Measurements from ENCODE around the gene TPBGL. TPM values are rescaled to one million over a fixed set of nuclear protein-coding genes. Genes with fewer than 3 reads are reported as not detected.
"Not testable (repeated sequence)": the region's sequence is repeated elsewhere in the genome, so short reads cannot be mapped to it uniquely, and the experiment has no call there.

Gene TPBGL
- total RNA-seq, 1 donor from 2014 or later = 0.31 TPM

DNA sequence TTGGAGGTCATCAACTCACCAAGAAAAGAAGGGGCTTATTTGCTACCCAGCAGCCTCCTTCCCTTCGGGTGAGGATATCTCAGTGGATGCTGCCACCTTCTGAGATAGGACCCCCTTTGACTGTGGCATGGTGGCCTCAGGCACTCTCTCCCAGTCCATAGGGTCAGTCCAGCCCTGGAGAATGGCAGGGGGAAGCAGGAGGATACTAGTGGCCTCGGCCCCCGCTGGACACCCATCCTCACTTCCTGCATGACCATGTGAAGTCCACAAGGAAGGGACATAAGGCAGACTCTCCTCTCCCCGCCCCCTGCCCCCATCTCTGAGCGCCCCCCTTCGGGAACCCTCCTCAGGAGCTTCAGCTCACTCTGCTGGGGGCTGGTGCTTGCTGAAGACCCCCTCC lies 24.4 kb downstream of the TPBGL start:
- ATAC-seq (no peak), DNase-seq (ENCODE audit: low spot score) (peak; percentile 55)
- intact Hi-C loops (cut with DNase I) = no loop called here

GRCh38 chr11:75265851-75266531 lies 25.4 kb downstream of the TPBGL start:
- ATAC-seq = peak; percentile 4
- intact Hi-C loops (cut with DNase I) = no loop called here
- DNase-seq (ENCODE audit: low spot score) = peak; percentile 56

DNA sequence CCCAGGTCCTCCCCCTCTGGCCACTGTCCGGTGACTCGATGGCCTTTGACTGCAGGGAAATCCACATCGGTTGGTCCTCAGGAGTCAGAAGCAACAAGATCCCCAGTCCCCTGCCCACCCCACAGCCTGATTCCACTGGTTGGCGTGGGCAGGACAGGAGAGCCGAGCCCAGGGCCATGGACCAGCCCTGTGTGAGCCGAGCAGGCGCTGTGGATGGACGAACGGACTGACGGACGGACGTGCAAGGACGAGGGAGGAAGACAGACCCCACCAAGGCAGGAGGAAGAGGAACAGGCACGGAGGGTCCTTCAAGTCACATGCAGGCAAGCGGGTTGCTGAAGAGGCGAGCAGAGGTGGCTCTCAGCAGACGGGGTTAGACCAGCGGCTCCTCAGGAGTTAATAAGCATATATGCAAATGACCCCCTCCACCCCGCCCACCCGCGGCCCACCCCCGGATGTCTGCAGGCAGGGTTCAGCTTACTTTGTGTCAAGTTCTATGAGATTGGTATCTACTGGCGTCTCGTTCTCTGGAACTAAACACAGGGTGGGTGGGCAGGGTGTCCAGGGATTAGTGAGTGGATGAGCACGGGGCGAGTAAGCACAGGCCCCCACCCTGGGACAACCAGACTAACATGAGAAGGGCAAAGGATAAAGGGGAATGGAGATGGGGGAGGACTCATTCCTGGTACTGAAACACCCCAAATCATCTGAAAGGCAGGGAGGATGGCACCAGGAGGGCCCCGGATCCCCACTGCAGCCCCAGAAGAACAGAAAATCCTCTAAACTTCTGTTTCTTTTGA lies 26.8 kb downstream of the TPBGL start:
- ATAC-seq = no peak
- intact Hi-C loops (cut with DNase I) = no loop called here
- DNase-seq (ENCODE audit: low spot score) = peak; percentile 51

- ATAC-seq (no peak), DNase-seq (ENCODE audit: low spot score) (peak; percentile 54)
- intact Hi-C loops (cut with DNase I) = no loop called here
Measured at GRCh38 chr11:75268626-75269366, 28.2 kb downstream of the TPBGL start.

GRCh38 chr11:75269367-75269660 lies 28.7 kb downstream of the TPBGL start:
- no peak for ATAC-seq

DNA sequence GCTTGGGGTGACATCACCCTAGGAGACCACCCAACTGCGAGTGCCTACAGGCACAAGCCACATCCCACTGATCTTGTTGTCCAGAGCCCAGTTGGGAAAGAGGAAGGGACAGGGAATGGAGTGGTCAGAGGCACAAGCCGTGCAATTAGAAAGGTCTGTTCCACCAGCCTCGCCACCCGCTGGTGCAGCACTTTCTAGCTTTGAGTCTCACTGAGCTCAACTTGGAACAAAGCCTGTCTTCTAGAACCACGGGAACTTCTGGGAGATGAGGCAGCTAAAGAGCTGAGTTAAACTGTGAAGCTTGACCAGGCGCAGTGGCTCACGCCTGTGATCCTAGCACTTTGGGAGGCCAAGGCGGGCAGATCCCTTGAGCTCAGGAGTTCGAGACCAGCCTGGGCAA lies 29.3 kb downstream of the TPBGL start:
- ATAC-seq (no peak), DNase-seq (ENCODE audit: low spot score) (peak; percentile 34)
- intact Hi-C loops (cut with DNase I) = no loop called here

More at GRCh38 chr11:75269367-75269660, 28.7 kb downstream of the TPBGL start:
- intact Hi-C loops (cut with DNase I) = no loop called here
- no peak for DNase-seq (ENCODE audit: low spot score)

DNA sequence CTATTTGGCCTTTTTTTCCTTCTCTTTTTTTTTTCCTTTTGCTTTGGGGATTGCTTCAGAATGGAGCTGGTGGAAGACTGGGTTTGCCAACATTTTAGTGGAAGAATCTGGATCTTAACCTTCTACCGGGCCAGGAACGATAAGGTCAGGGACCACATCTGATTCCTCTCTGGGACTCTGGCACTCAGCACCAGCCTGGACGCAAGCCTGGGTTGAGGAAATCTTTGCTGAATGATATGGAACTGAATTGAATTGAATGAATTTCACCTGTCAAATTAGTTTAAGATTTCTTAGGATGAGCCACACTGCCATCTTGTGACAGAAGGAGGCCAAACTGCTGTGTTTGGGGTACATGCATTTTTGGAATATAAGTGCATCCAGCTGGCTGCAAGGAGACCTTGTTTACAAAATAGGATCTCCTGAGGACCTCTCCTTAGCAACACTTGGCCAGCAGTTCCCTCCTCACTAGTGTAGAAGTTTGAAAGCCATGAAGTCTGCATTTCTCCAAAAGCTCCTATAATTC lies 30.4 kb downstream of the TPBGL start:
- DNase-seq (ENCODE audit: low spot score) (peak; percentile 42), ATAC-seq (peak; percentile 9)
- intact Hi-C loops (cut with DNase I) = no loop called here

- ATAC-seq (no peak), DNase-seq (ENCODE audit: low spot score) (peak; percentile 47)
Measured at GRCh38 chr11:75271730-75272129, 31.2 kb downstream of the TPBGL start.

DNA sequence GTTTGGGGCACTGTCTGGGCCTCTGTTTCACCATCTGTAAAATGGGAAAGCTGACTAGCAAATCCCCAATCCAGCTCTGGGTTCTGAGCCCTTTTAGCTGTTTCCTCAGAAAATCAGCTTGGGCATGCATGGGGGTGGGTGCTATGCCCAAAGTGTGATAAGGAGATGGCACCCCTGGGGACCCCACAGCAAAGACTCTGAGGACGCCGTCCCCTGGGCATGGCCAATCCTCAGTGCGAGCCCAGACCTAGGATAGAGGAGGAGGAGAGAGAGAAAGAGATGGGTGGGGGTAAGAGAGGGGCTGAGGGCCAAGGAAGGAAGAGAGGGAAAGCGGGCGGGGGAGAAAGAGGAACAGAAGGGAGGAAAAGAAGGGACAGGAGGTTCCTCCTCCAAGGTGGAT lies 31.8 kb downstream of the TPBGL start:
- intact Hi-C loops (cut with DNase I) = no loop called here
- no peak for ATAC-seq
- no peak for DNase-seq (ENCODE audit: low spot score)

More at GRCh38 chr11:75271730-75272129, 31.2 kb downstream of the TPBGL start:
- intact Hi-C loops (cut with DNase I) = no loop called here

- DNase-seq (ENCODE audit: low spot score) = peak; percentile 48
- intact Hi-C loops (cut with DNase I) = no loop called here
Measured at GRCh38 chr11:75272821-75273301, 32.3 kb downstream of the TPBGL start.

DNA sequence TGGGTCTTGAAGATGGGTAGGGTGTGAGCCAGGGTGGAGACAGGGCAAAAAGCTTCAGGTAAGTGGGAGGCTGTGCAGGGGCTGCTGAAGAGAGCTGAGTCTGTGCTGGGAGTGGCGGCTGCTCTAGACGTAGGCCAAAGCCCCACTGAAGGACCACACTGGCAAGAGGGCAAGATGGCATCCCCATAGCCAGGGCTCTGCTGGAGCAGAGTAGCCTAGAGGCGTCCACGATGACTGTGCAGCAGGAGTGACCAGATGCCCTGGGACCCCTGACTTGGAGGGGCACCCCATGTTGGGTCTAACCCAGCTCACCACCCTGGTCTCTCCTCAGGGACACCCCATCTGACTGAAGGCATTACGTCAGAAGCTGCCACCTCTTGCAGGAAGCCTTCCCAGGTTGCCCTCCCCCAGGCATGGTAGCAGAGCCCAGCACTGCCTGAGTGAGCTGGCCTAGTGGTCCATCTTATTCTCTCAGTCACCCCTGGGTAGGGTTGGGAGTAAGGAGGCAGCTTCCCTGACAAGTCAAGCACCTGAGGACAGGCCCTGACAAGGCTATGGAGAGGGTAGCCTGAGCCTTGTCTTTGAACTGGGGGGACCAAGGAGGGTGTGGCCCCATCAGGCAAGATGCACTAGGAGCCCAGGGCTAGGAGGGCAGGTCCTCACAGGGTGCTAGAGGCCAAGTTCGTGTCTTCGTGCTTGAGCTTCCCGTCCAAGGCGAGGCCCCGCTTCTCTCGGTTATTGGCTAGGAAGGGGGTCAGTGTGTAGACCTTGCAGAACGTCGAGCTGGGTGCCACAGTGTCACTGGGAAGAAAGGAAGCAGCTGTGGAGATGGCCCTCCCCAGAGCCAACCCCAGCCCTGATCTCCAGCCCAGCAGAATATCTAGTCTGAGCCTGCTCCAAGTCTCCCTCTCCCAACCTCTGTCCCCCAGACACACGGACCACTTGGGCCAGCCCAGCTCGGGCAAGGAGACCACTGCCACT lies 33.1 kb downstream of the TPBGL start:
- ATAC-seq (no peak), DNase-seq (ENCODE audit: low spot score) (peak; percentile 54)
- intact Hi-C loops (cut with DNase I) = no loop called here

More at GRCh38 chr11:75272821-75273301, 32.3 kb downstream of the TPBGL start:
- no peak for ATAC-seq

- DNase-seq (ENCODE audit: low spot score); intact Hi-C loops (cut with DNase I); ATAC-seq: not testable (repeated sequence)
Measured at GRCh38 chr11:75274716-75275115, 34.1 kb downstream of the TPBGL start.

- DNase-seq (ENCODE audit: low spot score) (peak; percentile 68), ATAC-seq (no peak)
- intact Hi-C loops (cut with DNase I) = no loop called here
Measured at GRCh38 chr11:75275581-75275980, 35.0 kb downstream of the TPBGL start.

- intact Hi-C loops (cut with DNase I) = no loop called here
- no peak for DNase-seq (ENCODE audit: low spot score)
- no peak for ATAC-seq
Measured at GRCh38 chr11:75276186-75276585, 35.6 kb downstream of the TPBGL start.

DNA sequence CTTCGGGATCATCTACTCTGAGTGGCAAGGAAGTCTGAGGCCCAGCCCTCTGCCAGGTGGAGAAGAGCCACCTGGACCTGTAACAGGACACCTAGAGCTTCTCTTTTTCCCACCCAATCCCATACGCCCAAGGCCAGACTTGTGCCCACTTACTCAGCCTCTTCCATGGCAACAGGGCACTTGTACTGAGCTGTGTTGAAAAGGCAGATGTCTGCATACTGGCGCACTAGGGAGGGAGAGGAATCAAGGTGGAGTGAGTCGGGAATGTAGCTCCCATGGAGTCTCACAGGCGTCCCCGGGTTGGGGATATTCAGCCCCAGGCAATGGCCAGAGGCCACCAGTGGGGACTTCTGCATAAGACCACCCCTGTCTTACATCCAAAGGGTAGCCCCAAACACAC lies 36.1 kb downstream of the TPBGL start:
- ATAC-seq (no peak), DNase-seq (ENCODE audit: low spot score) (peak; percentile 25)
- intact Hi-C loops (cut with DNase I) = no loop called here

- intact Hi-C loops (cut with DNase I) = no loop called here
- no peak for ATAC-seq
- peak; percentile 26 for DNase-seq (ENCODE audit: low spot score)
Measured at GRCh38 chr11:75277211-75277805, 36.7 kb downstream of the TPBGL start.

GRCh38 chr11:75277991-75278790 lies 37.6 kb downstream of the TPBGL start:
- intact Hi-C loops (cut with DNase I) = no loop called here
- DNase-seq (ENCODE audit: low spot score) (peak; percentile 56), ATAC-seq (no peak)

All from sciatic nerve (tissue), 2 donors.